H1 (cell line): ENCODE results near the gene NDUFS7. TPM values are rescaled to one million over a fixed set of nuclear protein-coding genes. Genes with fewer than 3 reads are reported as not detected.

Experiments used
- CTCF ChIA-PET: fragments of 300-600 bp; sonication (Branson Sonifier 250); formaldehyde crosslinking; loops from one replicate; lab custom pipeline; 2021; ENCODE audit not compliant: partially characterized antibody; lab: Charles Lee
- POLR2A ChIA-PET: fragments of 300-600 bp; sonication (Branson Sonifier 250); formaldehyde crosslinking; loops from one replicate; lab custom pipeline; 2021; ENCODE audit warnings: inconsistent platforms; ENCODE audit not compliant: partially characterized antibody; lab: Charles Lee
- DNase-seq, 2 experiments: peaks; one replicate each; pipeline versions ENCODE4 v3.0.0 to v3.0.0-alpha.2; 2010 to 2022; ENCODE audit warnings: low spot score in 2 of 2, low read depth in 1 of 2, mixed read lengths in 1 of 2
- FAIRE-seq: peaks from 2 replicates; lab custom pipeline; 2011; peaks lifted over from hg19 to GRCh38; lab: Jason Lieb, UNC
- H2AFZ ChIP-seq: 2 replicates; pipeline ENCODE4 v1.8.1; 2012; ENCODE audit warnings: low read length, inconsistent platforms
- H2AK5ac ChIP-seq: 2 replicates; pipeline ENCODE4 v1.6.1; 2013; ENCODE audit warnings: low read depth, low read length
- H2BK120ac ChIP-seq: replicated peaks from 2 replicates; pipeline ENCODE3; 2013; ENCODE audit warnings: low read depth, low read length, inconsistent platforms
- H2BK12ac ChIP-seq: 2 replicates; pipeline ENCODE4 v1.6.1; 2013; ENCODE audit warnings: low read depth, low read length
- H2BK15ac ChIP-seq: 2 replicates; pipeline ENCODE4 v1.6.1; 2013; ENCODE audit warnings: low read length
- H2BK20ac ChIP-seq: 2 replicates; pipeline ENCODE4 v1.6.1; 2013; ENCODE audit warnings: low read length
- H2BK5ac ChIP-seq: 2 replicates; pipeline ENCODE4 v1.6.1; 2013; ENCODE audit warnings: low read depth, low read length
- H3K14ac ChIP-seq: 2 replicates; pipeline ENCODE4 v1.6.1; 2013; ENCODE audit warnings: inconsistent platforms; ENCODE audit not compliant: insufficient read length
- H3K18ac ChIP-seq: 2 replicates; pipeline ENCODE4 v1.6.1; 2013; ENCODE audit warnings: low read length; ENCODE audit errors: extremely low read depth
- H3K23ac ChIP-seq: 2 replicates; pipeline ENCODE4 v1.6.1; 2013; ENCODE audit warnings: inconsistent platforms; ENCODE audit not compliant: insufficient read length
- H3K23me2 ChIP-seq: 2 replicates; pipeline ENCODE4 v1.6.1; 2013; ENCODE audit warnings: low read depth, low read length
- H3K27ac ChIP-seq: 2 replicates; pipeline ENCODE4 v1.6.1; 2011; ENCODE audit warnings: low read depth, low read length, inconsistent platforms
- H3K27me3 ChIP-seq, 4 experiments: replicated peaks in 1 of 4; 1 replicate in 1 of 4; 2 replicates in 3 of 4; pipeline versions ENCODE4 v1.6.1 to v1.8.1; 2011 to 2013; ENCODE audit warnings: low read length in 3 of 4, mild to moderate bottlenecking in 3 of 4, inconsistent platforms in 2 of 4, mixed read lengths in 2 of 4, moderate library complexity in 1 of 4; ENCODE audit not compliant: control insufficient read depth in 3 of 4, insufficient read depth in 3 of 4; ENCODE audit errors: extremely low read depth in 1 of 4
- H3K36me3 ChIP-seq, 4 experiments: 2 replicates each; pipeline versions ENCODE4 v1.6.1 to v1.8.1; 2011 to 2013; ENCODE audit warnings: mild to moderate bottlenecking in 4 of 4, low read length in 3 of 4, moderate library complexity in 2 of 4, control low read depth in 1 of 4, inconsistent platforms in 1 of 4; ENCODE audit not compliant: insufficient read depth in 4 of 4, control insufficient read depth in 2 of 4
- H3K4ac ChIP-seq: replicated peaks from 2 replicates; pipeline ENCODE3; 2013; ENCODE audit warnings: low read length, low read depth, mixed read lengths, inconsistent platforms; ENCODE audit not compliant: insufficient read length
- H3K4me1 ChIP-seq, 4 experiments: replicated peaks in 1 of 4; 1 replicate in 1 of 4; 2 replicates in 3 of 4; pipeline versions ENCODE4 v1.6.1 to v1.8.1; 2011 to 2013; ENCODE audit warnings: low read length in 3 of 4, inconsistent platforms in 2 of 4, mixed read lengths in 1 of 4; ENCODE audit not compliant: insufficient read depth in 4 of 4, control insufficient read depth in 3 of 4
- H3K4me2 ChIP-seq, 2 experiments: 2 replicates each; pipeline versions ENCODE4 v1.6.1 to v1.8.1; 2011 to 2013; ENCODE audit warnings: low read depth in 2 of 2, low read length in 2 of 2, control low read depth in 1 of 2, inconsistent platforms in 1 of 2, mild to moderate bottlenecking in 1 of 2; ENCODE audit not compliant: insufficient read depth in 1 of 2
- H3K4me3 ChIP-seq, 4 experiments: fragments of 200-600, 300-600 bp in 1 of 4; sonication (generic), shearing (Covaris generic), sonication (Bioruptor Twin) in 1 of 4; 2 replicates each; pipeline versions ENCODE4 v1.5.1 to v1.8.1; 2011 to 2016; ENCODE audit warnings: low read length in 4 of 4, low read depth in 3 of 4, control low read depth in 2 of 4, inconsistent platforms in 2 of 4, mild to moderate bottlenecking in 2 of 4, mixed read lengths in 1 of 4, moderate library complexity in 1 of 4; ENCODE audit not compliant: insufficient read depth in 2 of 4; ENCODE audit errors: extremely low read depth in 1 of 4
- H3K56ac ChIP-seq: replicated peaks from 2 replicates; pipeline ENCODE3; 2013; ENCODE audit warnings: low read depth, mild to moderate bottlenecking, mixed read lengths, low read length, inconsistent platforms; ENCODE audit not compliant: insufficient read length
- H3K79me1 ChIP-seq: 2 replicates; pipeline ENCODE4 v1.6.1; 2013; ENCODE audit warnings: low read depth, low read length, control low read depth
- H3K79me2 ChIP-seq, 2 experiments: 2 replicates each; pipeline versions ENCODE4 v1.6.1 to v1.8.1; 2012 to 2013; ENCODE audit warnings: low read length in 2 of 2, mild to moderate bottlenecking in 2 of 2, inconsistent platforms in 1 of 2; ENCODE audit not compliant: insufficient read depth in 2 of 2, control insufficient read depth in 1 of 2
- H3K9ac ChIP-seq, 4 experiments: replicated peaks in 1 of 4; 1 replicate in 1 of 4; 2 replicates in 3 of 4; pipeline versions ENCODE4 v1.6.1 to v1.8.1; 2011 to 2013; ENCODE audit warnings: low read depth in 3 of 4, low read length in 3 of 4, control low read depth in 2 of 4, mild to moderate bottlenecking in 2 of 4, moderate library complexity in 2 of 4, inconsistent platforms in 1 of 4; ENCODE audit errors: extremely low read depth in 1 of 4
- H3K9me3 ChIP-seq, 2 experiments: 2 replicates each; pipeline versions ENCODE4 v1.6.1 to v1.8.1; 2012 to 2013; ENCODE audit warnings: mild to moderate bottlenecking in 2 of 2, moderate library complexity in 2 of 2, control low read depth in 1 of 2, inconsistent platforms in 1 of 2, low read depth in 1 of 2, low read length in 1 of 2, mixed read lengths in 1 of 2; ENCODE audit not compliant: insufficient read depth in 2 of 2
- H4K20me1 ChIP-seq, 2 experiments: replicated peaks in 1 of 2; 2 replicates each; pipeline versions ENCODE3 to v1.8.1; 2011 to 2013; ENCODE audit warnings: inconsistent platforms in 2 of 2, low read length in 2 of 2, mild to moderate bottlenecking in 1 of 2; ENCODE audit not compliant: insufficient read depth in 2 of 2, control insufficient read depth in 1 of 2
- H4K5ac ChIP-seq: 2 replicates; pipeline ENCODE4 v1.6.1; 2013; ENCODE audit warnings: low read length, low read depth, mixed read lengths, inconsistent platforms; ENCODE audit not compliant: insufficient read length
- H4K8ac ChIP-seq: 2 replicates; pipeline ENCODE4 v1.8.0; 2013; ENCODE audit warnings: mild to moderate bottlenecking, moderate library complexity, low read length, inconsistent platforms; ENCODE audit not compliant: insufficient read depth; ENCODE audit errors: extremely low read depth
- H4K91ac ChIP-seq: replicated peaks from 2 replicates; pipeline ENCODE3; 2013; ENCODE audit warnings: low read length, mixed read lengths, inconsistent platforms; ENCODE audit not compliant: insufficient read length
- KDM5A ChIP-seq: fragments of 200-600 bp; IDR thresholded peaks from 2 replicates; pipeline ENCODE4 v1.7.1; 2012; ENCODE audit warnings: mild to moderate bottlenecking, low read length, inconsistent platforms, mixed read lengths
- POLR2AphosphoS5 ChIP-seq: IDR thresholded peaks from 2 replicates; pipeline ENCODE4 v1.6.1; 2011; ENCODE audit warnings: low read depth, low read length
- WGBS, 2 experiments: shearing (Covaris generic) in 1 of 2; methylation state at CpG; one replicate each; pipeline versions ENCODE4 v1.1.6 to v1.1.7; 2013 to 2015; ENCODE audit warnings: low lambda C conversion rate in 2 of 2, mixed read lengths in 2 of 2, inconsistent platforms in 1 of 2, low coverage in 1 of 2, missing lambda C conversion rate in 1 of 2; ENCODE audit not compliant: insufficient replicate concordance in 2 of 2, insufficient coverage in 1 of 2, insufficient read length in 1 of 2; ENCODE audit errors: extremely low coverage in 1 of 2, missing lambda C conversion rate in 1 of 2; 5-methylcytosine and 5-hydroxymethylcytosine counted together
- polyA plus RNA-seq, 7 experiments: library from polyadenylated mRNA; depleted of rRNA in 3 of 7; stranded (reverse) in 5 of 7; unstranded in 2 of 7; fragments of >200 nt in 5 of 7; fragments of 200-250 nt in 2 of 7; gene quantifications; 1 replicate in 5 of 7; 2 replicates in 1 of 7; 4 replicates in 1 of 7; pipeline versions ENCODE4 v1.2.1 to v1.2.3, GENCODE V29; 2011 to 2013; ENCODE audit warnings: missing spikeins in 2 of 7, mixed read lengths in 2 of 7
- total RNA-seq: library from RNA; stranded (reverse); fragmentation: NEBNext Ultra II Directional; extraction: Animal tissue kit (Norgen Biotek cat#: 25700); gene quantifications from 2 replicates; pipeline ENCODE4 v1.2.1, GENCODE V29; 2021

The NDUFS7 gene
- total and polyA plus RNA-seq, 2 of the 8 experiments (the other 6 are each of a cell fraction or from before 2014, with no cell fraction given): 78.1 to 309 TPM

DNA sequence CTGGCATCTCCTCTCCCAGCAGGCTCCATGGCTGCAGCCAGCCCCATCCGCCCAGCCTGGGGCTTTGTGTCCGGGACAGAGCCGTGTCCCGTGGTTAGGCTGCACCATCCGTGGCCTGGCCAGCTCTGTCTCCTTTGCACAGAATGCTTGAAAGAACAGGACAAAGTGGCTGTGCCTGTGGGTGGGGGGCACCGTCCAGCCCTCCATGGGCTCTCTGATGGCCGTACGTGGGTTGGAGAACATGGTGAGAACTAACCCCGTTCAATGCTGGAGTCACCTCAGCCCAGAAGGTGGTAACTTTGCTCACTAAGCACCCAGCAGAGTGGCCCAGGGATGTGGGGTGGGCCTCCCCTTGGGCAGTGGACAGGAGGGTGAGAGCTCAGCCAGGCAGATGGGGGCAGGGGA, 57.3 kb downstream of the NDUFS7 start:
- no peak overlapping the region for H3K56ac ChIP-seq
- H4K8ac ChIP-seq: no peak overlapping the region
- H3K9me3 ChIP-seq: no peaks in the 10 kb centered on the region
- no peak overlapping the region for H3K4ac ChIP-seq
- 91% methylated on average over 9 of the region's 9 CpGs; no CpG with 5 or more reads in 1 of the 2 experiments for WGBS, 2 experiments
- no peak overlapping the region for H3K4me3 ChIP-seq
- peaks cover 4% of the 10 kb centered on the region for H3K79me1 ChIP-seq
- peaks cover 3% of the 10 kb centered on the region; the same call in 1 of the 2 replicates for H3K23me2 ChIP-seq
- no peak overlapping the region for H3K27ac ChIP-seq
- 0 out of 2 replicates have a peak overlapping the region, but pooled peaks have one; percentile 9 for H2BK5ac ChIP-seq
- no peak for FAIRE-seq
- no peak overlapping the region for H2BK20ac ChIP-seq
- H3K9ac ChIP-seq: no peak overlapping the region
- no peak overlapping the region for H3K23ac ChIP-seq
- no peak overlapping the region for H2AK5ac ChIP-seq
- TF ChIP-seq KDM5A (no peak), POLR2AphosphoS5 (peak; percentile 48; the same call in 1 of the 2 replicates)
- TF ChIP-seq, all 59 proteins: peak for 1
- peaks cover 26 to 37% (median 29%) of the 10 kb centered on the region in 4 experiments for H3K36me3 ChIP-seq
- no peak overlapping the region for H3K14ac ChIP-seq
- no peak overlapping the region; the same call in 1 of the 2 replicates for H3K18ac ChIP-seq
- no peak overlapping the region for H3K4me2 ChIP-seq
- ChIA-PET POLR2A (interaction anchor here (0.6 to 7.6 kb wide), 17 partner anchors 12 to 254 kb away, joined by 3 to 109 read pairs (median 4); partner anchors contain the start of gene APC2), CTCF (interaction anchor here (0.9 to 5.6 kb wide), 3 partner anchors 14 to 160 kb away, joined by 3 to 54 read pairs (median 3); no protein-coding TSS in a partner anchor)
- H2AFZ ChIP-seq: no peak overlapping the region
- H4K20me1 ChIP-seq: peaks cover 19 to 23% of the 10 kb centered on the region in 2 experiments
- H3K27me3 ChIP-seq: peaks cover 0 to 3% (median 3%) of the 10 kb centered on the region in 4 experiments; a peak in 3 of 7 replicates
- H4K5ac ChIP-seq: no peak overlapping the region
- H3K79me2 ChIP-seq: peaks cover 2 to 24% of the 10 kb centered on the region in 2 experiments; a peak in 3 of 4 replicates
- H2BK120ac ChIP-seq: no peak overlapping the region
- no peak overlapping the region for H2BK15ac ChIP-seq
- H3K4me1 ChIP-seq: peaks cover 0 to 11% (median 4%) of the 10 kb centered on the region in 4 experiments; a peak in 5 of 7 replicates
- no peak overlapping the region for H4K91ac ChIP-seq
- H2BK12ac ChIP-seq: no peak overlapping the region
- no peak for DNase-seq
